ENCODE data around the gene MBTPS2.

- TF ChIP-seq, protein P1, sequence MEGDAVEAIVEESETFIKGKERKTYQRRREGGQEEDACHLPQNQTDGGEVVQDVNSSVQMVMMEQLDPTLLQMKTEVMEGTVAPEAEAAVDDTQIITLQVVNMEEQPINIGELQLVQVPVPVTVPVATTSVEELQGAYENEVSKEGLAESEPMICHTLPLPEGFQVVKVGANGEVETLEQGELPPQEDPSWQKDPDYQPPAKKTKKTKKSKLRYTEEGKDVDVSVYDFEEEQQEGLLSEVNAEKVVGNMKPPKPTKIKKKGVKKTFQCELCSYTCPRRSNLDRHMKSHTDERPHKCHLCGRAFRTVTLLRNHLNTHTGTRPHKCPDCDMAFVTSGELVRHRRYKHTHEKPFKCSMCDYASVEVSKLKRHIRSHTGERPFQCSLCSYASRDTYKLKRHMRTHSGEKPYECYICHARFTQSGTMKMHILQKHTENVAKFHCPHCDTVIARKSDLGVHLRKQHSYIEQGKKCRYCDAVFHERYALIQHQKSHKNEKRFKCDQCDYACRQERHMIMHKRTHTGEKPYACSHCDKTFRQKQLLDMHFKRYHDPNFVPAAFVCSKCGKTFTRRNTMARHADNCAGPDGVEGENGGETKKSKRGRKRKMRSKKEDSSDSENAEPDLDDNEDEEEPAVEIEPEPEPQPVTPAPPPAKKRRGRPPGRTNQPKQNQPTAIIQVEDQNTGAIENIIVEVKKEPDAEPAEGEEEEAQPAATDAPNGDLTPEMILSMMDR (conservative IDR thresholded peaks at IDR 0.05; ENCODE audit: low read length): no peak
- TF ChIP-seq EZH2phosphoT487 (IDR thresholded peaks at IDR 0.05; ENCODE audit: borderline replicate concordance, low read depth, low read length): no peak
These were observed 7.9 kb upstream of the MBTPS2 start for GRCh38 chrX:21831496-21831895.

All from OCI-LY7 (cell line).